Posterior cingulate gyrus (tissue), 11 donors: ENCODE data around the gene SMPD4.
"Not testable (repeated sequence)": the region's sequence is repeated elsewhere in the genome, so short reads cannot be mapped to it uniquely, and the experiment has no call there.

Experiments used
- DNase-seq, 10 donors: peaks; one replicate each; pipeline versions ENCODE4 v3.0.0 to v3.0.0-alpha.2; 2020 to 2021; ENCODE audit warnings: mixed read lengths in 3 of 10
- intact Hi-C: fragments of 100-400 bp; cut with DNase I; formaldehyde crosslinking; loops from one replicate; pipeline ENCODE4 v1.15.1; 2023

Gene SMPD4

DNA sequence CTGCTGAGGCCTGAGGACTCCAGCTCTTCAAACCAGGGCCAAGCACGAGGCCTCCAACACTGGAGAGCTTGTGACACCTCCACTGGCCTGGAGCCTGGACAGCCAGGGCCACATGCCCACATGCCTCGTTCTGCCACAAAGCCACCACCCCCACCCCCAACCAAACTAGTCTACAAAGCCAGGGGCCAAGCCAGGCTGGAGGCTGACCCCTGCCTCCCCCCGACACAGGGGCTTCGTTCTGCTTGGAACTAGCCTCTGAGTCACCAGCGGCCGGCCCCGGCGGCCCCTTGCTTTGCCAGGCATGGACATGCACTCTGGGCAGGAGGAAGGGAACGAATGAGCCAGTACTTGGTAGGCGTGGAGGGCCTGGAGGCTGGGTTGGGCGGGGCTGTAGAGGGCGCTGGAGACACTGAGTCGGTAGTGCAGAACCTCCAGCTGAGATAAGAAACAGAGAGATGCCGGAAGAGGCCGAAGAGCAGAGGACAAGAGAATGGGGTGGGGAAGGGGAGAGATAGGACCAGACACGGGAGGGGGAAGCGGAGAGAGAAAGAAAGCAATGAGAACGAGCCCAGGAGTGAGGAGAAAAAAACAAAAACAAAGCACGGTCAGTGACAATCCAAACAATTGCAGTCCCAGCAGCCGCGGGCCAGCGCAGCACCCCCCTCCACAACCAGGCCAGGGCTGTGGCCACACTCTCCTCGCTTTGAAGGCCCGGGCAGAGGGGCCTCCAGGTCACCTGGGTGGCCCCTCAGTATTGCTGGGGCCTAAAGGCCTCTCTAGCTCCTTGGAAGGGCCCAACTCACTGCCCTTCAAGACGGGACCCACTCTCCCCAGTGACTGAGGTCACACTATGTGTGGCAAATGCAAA, 20.3 kb downstream of the SMPD4 start:
- DNase-seq, result peak in 2 of 10 donors; percentile 29 to 75
- intact Hi-C loops, result not testable (repeated sequence)

DNA sequence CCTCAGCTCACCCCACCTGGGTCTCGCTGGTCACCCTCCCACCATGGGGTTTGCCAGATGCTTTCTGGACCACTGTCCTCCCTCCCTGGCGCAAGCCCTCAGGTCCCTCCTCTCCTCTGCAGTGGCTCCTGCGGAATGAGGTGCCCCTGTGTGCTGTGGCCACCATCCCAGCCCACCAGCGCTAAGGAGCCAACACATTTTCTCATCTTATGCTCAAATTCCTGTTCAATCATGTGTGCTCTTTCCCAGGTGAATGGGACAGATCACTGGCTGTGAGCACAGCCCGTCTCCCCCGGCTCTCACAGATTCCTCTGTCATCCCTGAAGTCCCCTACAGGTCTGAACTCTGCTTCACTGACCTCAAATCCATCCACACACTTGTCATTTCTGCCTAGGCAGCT, 21.3 kb downstream of the SMPD4 start:
- DNase-seq, result peak in 1 of 10 donors; percentile 26
- intact Hi-C loops, result no loop called here

DNA sequence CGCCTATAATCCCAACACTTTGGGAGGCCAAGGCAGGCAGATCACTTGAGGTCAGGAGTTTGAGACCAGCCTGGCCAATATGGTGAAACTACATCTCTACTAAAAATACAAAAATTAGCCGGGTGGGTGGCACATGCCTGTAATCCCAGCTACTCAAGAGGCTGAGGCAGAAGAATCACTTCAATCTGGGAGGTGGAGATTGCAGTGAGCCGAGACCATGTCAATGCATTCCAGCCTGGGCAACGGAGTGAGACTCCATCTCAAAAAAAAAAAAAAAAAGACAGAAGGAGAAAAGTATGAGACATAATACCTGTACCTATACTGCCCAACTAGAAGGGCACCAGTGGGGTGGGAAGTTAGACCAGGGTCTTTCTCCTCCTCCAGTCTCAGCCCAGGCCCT, 22.0 kb downstream of the SMPD4 start:
- DNase-seq, result peak in 1 of 10 donors; percentile 20
- intact Hi-C loops, result not testable (repeated sequence)

DNA sequence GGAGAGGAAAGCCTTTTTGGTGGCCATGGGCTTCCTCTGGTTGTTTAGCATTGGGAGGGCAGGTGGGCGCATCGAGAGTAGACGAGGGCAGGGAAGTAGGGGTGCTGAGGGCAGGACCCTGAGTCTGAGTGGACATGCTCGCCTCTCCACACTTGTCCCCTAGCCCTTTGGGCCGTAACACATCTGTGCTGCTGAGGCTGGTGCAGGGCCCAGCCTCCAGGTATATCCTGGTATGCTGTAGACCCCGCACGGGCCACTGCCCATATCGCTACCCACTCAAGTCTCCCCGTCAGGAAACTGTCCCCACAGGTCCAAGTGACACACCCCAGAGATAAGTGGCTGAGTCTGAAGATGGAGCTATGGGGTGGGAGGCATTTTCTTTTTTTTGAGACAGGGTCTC, 22.8 kb downstream of the SMPD4 start:
- intact Hi-C loops, result no loop called here
- peak in 3 of 10 donors; percentile 33 to 64 (median 34) for DNase-seq

DNA sequence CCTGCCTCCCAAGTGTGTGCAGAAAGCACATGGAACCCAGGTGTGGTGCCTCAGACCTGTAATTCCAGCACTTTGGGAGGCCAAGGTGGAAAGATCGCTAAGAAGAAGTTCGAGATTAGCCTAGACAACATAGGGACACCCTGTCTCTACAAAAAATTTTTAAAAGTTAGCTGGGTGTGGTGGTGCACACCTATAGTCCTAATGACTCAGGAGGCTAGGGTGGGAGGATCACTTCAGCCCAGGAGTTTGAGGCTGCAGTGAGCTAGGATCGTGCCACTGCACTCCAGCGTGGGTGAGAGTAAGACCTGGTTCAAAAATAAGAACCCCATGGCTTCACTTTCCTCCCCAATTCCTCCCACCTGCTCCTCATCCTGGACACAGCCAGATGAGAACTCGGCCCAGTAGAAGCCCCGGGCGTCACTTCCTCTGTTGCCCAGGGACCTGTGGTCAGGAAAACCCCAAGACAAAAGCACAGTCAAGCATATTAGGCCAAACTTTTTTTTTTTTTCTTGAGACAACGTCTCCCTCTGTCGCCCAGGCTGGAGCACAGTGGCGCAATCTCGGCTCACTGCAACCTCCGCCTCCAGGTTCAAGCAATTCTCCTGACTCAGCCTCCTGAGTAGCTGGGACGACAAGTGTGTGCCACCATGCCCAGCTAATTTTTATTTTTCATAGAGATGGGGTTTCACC, 23.4 kb downstream of the SMPD4 start:
- intact Hi-C loops, result not testable (repeated sequence)
- DNase-seq, result peak in 3 of 10 donors; percentile 62 to 67 (median 64)

DNA sequence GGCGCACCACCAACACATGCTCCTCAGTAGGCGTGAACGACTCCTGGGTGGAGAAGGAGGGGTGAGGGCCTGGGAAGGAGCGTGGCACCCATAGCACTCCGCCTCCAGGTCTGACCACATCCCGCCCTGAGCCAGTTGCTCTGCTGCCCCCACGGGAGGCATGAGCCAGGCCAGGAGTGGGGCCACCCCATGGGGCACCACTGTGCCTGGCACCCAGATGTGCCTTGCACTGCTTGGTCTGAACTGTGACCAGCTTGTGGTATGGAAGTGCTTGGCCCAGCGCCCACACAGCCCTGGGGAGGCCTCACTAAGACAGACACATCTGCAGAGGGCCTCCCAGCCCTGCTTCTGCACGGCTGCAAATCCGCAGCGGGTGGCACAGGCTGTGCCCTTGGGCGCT, 24.0 kb downstream of the SMPD4 start:
- peak in 3 of 10 donors; percentile 61 to 79 (median 75) for DNase-seq
- intact Hi-C loops, result not testable (repeated sequence)

DNA sequence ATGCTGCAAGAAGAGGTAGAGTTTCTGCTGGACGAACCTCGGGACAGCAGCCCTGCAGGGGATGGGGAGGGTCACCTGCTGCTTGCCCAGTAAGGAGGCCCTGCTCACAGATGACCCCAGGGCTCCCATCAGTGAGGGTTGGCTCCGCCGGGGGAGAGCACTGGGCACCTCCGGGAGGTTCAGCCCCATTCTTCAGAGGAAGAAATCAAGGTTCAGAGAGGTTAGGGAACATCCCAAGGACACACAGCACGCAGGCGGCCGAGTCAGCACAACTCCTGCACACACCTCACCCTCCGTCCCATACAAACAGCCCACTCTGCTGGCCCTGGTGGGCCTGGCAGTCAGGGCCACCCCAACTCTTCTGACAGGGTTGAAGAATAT, 24.8 kb downstream of the SMPD4 start:
- intact Hi-C loops, result no loop called here
- peak in 3 of 10 donors; percentile 45 to 58 (median 50) for DNase-seq

DNA sequence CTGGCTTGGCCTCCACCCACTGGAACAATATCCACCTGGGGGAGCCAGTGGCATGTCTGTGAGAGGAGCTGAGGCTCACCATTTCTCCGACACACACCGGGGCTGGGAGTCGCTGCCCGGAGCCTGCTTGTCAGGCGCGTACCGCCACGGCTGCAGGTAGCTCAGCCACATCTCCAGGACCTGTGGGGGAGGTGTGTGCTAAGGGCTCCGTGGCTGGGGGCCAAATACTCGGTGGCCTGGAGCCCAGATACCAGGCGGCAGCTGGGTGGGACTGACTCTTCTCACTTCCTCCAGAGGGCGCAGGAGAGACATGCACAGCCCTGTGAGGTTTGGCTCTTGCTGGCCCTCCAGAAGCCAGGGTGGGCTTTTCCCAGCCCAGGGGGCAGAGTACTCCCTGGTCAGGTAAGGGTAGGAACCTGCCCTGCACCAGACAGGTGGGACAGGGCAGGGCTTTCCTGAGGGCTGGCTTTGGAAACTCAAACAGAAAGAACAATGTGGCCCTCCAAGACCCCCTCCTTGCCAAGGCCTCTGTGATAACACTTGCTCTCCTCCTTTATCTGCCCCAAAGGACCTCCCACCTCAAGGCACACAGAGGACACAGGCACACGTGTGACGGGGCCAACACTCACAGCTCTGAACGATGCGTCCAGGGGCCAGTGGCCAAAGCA, 25.3 kb downstream of the SMPD4 start:
- intact Hi-C loops, result not testable (repeated sequence)
- peak in 8 of 10 donors; percentile 32 to 92 (median 48) for DNase-seq

DNA sequence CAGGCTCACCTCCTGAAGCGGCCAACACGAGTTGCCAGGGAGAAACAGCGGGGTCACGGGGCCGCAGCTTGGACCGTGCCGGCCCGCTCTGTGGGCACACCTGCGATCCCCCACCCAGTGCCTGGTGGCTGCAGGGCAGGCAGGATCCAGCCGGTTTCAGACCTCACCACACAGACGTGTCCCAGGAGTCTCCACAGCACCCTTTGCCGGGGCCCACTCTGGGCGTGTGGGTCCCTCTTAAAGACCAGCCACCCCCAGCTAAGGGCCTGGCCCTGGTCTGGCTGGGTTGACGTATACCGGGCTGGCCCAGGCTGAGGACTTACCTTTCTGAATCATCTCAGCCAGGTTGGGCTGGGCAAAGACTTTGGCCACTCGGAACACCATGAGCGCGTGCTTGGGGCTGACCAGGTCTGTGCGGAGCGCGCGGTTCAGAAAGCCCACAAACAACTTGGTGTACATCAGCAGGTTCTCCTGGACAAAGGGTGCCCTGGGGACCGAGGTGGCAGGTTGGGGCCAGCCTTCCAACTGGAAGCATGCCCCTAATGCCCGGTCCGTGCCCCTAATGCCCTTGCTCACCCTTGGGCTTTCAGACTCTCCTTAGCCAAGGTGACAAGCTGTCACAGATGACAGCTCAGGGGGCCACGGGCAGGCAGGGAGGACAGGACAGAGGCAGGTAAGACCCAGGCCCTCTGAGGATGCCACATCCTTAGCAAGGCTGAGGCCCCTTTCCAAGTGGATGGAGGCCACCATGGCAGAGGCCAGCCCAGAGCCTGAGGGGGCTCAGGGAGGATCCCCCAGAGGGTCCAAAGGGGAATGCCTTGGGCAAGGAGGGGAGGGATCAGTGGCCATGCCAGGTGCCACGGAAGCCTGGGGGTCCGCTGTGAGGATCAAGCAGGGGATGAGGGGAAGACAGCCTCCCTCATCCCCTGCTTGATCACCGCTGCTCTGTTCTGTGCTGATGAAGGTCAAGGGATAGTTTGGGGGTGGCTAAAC, 26.3 kb downstream of the SMPD4 start:
- DNase-seq, result peak in 3 of 10 donors; percentile 58 to 80 (median 78)
- intact Hi-C loops, result no loop called here

DNA sequence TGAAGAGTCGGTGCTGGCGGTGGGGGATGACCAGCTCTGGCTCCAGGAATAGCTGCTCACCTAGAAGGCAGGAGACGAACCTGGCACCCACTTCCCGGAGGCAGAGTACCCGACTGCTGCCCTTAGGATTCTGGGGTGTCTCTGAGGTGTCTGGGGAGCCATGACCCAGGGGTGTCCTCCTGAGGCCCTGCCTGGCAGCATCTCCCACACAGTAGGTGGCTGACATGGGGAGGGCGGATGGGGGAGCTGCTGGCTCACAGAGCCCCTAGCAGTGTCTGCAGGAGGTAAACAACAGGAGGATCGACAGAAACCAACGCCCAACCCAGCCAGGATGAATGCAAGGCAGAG, 27.0 kb downstream of the SMPD4 start:
- peak in 1 of 10 donors; percentile 68 for DNase-seq
- intact Hi-C loops, result not testable (repeated sequence)

DNA sequence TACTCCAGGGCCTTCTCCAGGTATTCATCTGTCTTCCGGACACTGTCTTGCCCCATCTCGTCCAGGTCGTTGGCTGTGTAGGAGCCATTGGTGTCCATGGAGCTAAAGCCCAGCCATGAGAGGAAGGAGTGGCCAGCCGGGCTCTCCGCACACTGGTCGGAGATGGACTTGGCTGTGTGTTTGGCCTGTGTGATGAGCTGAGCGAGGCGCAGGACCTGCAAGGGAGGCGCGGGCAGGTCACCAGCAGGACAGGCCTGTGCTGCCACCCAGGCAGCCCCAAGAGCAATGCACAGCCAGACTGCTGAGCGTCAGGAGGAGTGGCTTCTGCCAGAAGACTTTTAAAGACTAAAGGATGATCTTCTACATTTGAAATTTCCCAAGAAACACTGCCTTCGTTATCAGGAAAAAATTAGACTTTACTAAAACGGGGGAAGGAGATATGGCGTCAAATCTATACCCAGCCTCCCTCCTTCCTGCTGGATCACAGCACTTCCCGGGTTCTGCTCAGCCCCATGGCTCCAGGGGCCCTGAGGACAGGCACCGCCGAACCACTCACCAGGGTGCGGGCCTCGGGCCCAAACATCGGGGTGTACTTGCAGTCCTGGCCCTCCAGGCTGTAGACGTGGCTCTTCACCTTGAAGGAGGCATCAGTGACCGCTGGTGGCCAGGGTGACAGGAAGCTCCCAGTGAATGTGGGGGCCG, 27.5 kb downstream of the SMPD4 start:
- DNase-seq, result peak in 2 of 10 donors; percentile 50 to 73
- intact Hi-C loops, result not testable (repeated sequence)

DNA sequence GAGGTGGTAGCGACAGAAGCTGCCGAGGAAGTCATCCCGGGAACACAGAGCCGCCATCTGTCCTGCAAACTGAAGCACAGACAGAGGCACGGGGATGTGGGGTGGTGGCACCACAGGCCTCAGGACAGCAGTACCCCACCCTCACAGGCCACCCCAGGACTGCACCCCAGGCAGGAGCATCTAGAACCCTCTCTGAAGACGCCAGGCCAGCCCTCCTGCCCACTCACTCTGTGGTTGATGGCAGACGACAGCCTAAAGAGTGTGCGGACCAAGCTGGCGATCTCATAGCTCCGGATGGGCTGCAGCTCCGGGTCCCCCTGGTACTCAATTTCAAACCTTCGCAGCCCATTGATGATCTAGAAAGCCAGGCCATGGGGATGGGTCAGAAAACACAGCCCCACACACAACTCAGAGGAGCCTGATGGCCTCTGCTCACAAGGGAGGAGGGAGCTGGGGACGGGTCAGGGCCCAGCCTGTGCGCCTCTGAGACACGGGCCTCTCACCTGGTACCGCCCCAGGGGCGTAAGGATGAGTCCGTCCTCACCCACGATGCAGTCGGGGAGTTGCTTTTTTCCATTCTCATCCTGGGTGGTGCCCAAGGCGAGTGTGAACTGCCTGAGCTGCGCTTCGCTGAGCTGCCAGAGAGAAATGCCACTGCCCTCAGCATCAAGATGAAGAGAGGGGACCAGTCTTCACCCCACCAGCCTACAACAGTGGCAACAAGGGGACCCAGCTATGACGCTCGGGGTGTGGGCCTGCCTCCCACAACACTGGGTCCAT, 28.4 kb downstream of the SMPD4 start:
- intact Hi-C loops, result no loop called here
- DNase-seq, result peak in 3 of 10 donors; percentile 46 to 71 (median 52)

DNA sequence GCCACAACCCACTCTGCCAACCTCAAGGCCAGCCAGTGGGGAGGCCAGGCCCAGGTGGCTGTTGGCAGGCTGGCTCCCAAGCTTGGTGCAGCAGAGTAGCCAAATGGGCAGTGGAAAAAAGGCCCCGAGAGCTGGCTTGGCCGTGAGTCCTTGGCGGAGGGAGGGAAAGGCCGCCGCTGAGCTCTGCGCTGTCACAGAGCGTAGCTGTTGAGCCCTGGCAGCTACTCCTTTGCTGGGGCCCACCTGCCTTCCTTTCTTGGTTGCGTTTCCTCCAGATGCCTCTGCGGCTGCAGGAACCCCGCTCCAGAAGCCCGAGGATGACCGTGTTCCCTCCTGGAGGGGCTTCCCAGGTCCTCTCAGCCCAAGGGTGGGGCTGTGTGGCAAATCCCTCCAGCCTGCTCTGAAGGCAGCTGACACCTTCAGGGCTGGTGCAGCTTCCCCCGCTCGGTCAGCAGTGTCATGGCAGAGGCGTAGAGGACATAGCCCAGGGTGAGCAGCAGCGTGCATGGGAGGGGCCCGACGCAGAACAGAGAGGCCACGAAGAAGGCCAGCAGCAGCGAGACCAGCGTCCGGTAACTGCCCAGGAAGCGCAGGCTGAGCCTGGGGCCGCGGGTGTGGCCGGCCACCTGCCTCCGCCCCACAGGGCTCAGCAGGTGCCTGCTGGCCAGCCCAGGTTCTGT, 29.1 kb downstream of the SMPD4 start:
- intact Hi-C loops, result not testable (repeated sequence)
- DNase-seq, result peak in 3 of 10 donors; percentile 60 to 77 (median 72)

DNA sequence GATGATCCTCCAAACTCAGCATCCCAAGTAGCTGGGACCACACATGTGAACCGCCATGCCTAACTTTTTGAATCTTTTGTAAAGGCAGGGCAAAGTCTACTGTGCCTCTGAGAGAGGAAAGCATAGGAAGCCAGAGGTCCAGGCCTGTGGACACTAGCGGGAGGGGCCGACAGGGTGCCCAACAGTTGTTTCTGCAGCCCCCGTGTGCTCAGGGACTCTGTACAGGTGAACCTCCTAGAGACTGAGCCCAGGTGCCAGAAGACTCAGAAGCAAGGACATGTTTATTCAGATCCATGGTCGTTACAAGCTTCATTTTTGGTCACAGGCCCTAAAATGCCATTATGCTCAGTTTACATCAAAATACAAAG, 30.3 kb downstream of the SMPD4 start:
- intact Hi-C loops, result not testable (repeated sequence)
- DNase-seq, result peak in 3 of 10 donors; percentile 7 to 31 (median 25)

DNA sequence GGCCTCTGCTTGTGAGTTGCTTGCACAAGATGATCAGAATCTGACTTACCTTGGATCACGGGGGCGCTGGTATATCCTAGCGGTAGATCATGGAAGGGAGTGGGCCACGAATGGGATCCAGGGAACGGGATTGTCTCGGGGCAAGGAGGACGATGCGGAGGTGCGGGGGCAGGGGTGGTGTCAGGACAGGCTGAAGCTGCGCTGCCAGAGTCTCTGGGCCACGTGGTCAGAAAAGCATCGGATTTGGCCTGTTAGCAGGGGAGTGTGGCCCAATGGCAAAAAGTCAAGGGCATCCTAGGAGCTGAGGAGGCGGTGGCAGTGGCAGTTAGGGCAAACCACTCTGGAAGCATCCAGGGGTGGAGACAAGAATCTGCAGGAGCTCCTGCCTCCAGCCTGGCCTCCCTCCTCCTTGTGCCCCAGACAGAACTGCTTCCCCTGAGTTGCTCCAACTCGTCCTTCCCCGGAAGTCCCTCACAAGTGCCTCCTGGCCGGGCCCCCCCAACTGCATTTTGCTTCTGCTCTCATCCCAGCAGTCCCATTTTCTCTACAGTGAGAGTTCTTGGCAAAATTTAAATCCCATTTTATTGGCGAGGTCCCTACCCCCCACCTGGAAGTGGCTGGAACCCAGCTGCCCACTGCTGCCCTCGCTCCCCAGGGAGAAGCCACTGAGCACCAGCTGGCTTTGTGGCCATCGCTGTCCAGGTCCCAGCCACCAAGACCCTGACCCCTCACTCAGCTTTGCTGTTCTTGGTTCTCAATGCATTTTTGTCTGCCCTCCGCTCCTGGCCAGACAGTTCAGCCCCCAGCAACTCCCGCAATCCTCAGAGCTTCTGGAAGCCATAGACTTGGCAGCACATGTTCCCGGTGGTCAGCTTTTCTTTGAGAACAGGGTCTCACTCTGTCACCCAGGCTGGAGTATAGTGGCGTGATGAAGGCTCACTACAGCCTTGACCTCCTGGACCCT, 30.9 kb downstream of the SMPD4 start:
- peak in 3 of 10 donors; percentile 53 to 76 (median 67) for DNase-seq
- intact Hi-C loops, result no loop called here

DNA sequence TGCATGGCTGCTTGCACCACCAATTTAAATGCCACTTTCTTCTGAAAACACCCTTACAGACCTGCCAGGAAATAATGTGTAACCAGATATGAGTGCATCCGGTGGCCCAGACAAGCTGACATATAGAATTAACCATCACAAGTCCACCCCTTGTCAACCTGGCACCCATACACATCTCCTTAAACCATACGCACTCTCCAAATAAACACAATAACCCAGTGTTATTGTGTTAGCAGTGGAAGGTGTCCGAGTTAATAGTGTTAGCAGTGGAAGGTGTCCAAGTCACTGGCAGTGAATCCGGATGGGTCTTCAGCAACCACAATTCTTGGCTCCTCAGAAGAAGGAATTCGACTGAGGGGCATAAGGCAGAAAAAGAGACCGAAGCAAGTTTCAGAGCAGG, 32.9 kb downstream of the SMPD4 start:
- intact Hi-C loops, DNase-seq: not testable (repeated sequence)

DNA sequence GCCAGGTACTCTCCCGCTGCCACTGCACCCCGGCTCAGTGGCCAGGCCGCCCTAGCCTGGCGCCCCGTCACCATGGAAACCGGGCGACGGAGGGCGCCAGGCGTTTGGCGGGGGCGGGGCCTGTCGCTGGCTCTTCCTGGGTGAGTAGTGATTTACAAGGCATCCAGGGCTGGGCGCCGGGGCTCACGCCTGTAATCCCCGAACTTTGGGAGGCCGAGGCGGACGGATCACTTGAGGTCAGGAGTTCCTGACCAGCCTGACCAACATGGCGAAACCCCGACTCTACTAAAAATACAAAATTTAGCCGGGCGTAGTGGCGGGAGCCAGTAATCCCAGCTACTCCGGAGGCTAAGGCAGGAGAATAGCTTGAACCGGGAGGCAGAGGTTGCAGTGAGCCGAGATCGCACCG, 36.4 kb downstream of the SMPD4 start, which contains the start of gene CCDC74B:
Gene CCDC74B, minus strand, starts transcription at position 107 of the 409 bp plus-strand sequence. CDS start 116 bp downstream, outside the sequence.
- intact Hi-C loops, result not testable (repeated sequence)
- DNase-seq, result peak in 7 of 10 donors; percentile 38 to 95 (median 62)
